Uterus (tissue), 4 donors: ENCODE results near the gene PCDHGC5. TPM values are rescaled to one million over a fixed set of nuclear protein-coding genes. Genes with fewer than 3 reads are reported as not detected.

Experiments
- DNase-seq, 2 donors: peaks; one replicate each; pipeline ENCODE4 v3.0.0-alpha.2; 2019 to 2020
- H3K27ac ChIP-seq, 2 donors: fragments of 200-600 bp; sonication (generic); 1 replicate in 1 of 2; 2 replicates in 1 of 2; pipeline ENCODE4 v1.5.1; 2016 to 2018
- H3K27me3 ChIP-seq, 2 donors: fragments of 200-600 bp; sonication (generic); one replicate each; pipeline ENCODE4 v1.5.1; 2018 to 2019; ENCODE audit warnings: control low read depth in 1 of 2
- H3K36me3 ChIP-seq, 2 donors: fragments of 200-600 bp; sonication (generic); one replicate each; pipeline ENCODE4 v1.5.1; 2019; ENCODE audit warnings: control low read depth in 1 of 2
- H3K4me1 ChIP-seq, 2 donors: fragments of 200-600 bp; sonication (generic); one replicate each; pipeline ENCODE4 v1.5.1; 2018 to 2019; ENCODE audit warnings: control low read depth in 1 of 2
- H3K4me3 ChIP-seq, 2 donors: fragments of 200-600 bp; sonication (generic); 1 replicate in 1 of 2; 2 replicates in 1 of 2; pipeline ENCODE4 v1.5.1; 2018 to 2019; ENCODE audit warnings: mild to moderate bottlenecking in 1 of 2
- H3K9me3 ChIP-seq, 2 donors: fragments of 200-600 bp; sonication (generic); one replicate each; pipeline ENCODE4 v1.5.1; 2019; ENCODE audit warnings: control low read depth in 1 of 2
- CTCF ChIP-seq, 4 experiments: fragments of 200-600 bp in 2 of 4; fragments of 450-650 bp in 2 of 4; sonication (generic) in 2 of 4; IDR thresholded peaks; one replicate each; pipeline ENCODE4 v1.5.1; 2016 to 2019; ENCODE audit warnings: antibody characterized with exemption in 4 of 4, mild to moderate bottlenecking in 2 of 4, moderate library complexity in 1 of 4
- POLR2A ChIP-seq, 2 donors: fragments of 450-650 bp; IDR thresholded peaks; one replicate each; pipeline ENCODE4 v1.6.1; 2016; ENCODE audit warnings: antibody characterized with exemption in 2 of 2, mild to moderate bottlenecking in 1 of 2, moderate library complexity in 1 of 2
- intact Hi-C: fragments of 100-400 bp; cut with DNase I; formaldehyde crosslinking; loops from one replicate; pipeline ENCODE4 v1.15.1; 2023; ENCODE audit warnings: low total_unique reads
- total RNA-seq, 4 donors: library from RNA; depleted of rRNA in 3 of 4; stranded (reverse); fragments of >200 nt in 3 of 4; gene quantifications; one replicate each; pipeline versions ENCODE4 v1.1.0 to v1.2.4, GENCODE V29; 2014 to 2023
- donor health status: DM: yes; HTN: yes; CAD: no.

PCDHGC5 gene
- 1 to 10 TPM in 3 of 4 donors, under 1 TPM in 1; under 0.01 to 7.5 (median 3.4) TPM for total RNA-seq

GRCh38 chr5:141488591-141489561, at the start of gene PCDHGC5:
PCDHGC5 (plus strand) TSS chr5:141489081; CDS start chr5:141489241, 160 bp downstream.
- peak within 1 kb of the TSS; percentile 29 to 57 for H3K27ac ChIP-seq
- H3K4me1 ChIP-seq: no peaks in the 10 kb centered on the region
- no peaks in the 10 kb centered on the region for H3K27me3 ChIP-seq
- intact Hi-C loops: no loop called here
- H3K9me3 ChIP-seq: no peaks in the 10 kb centered on the region
- peak in 1 of 2 donors; percentile 57 for DNase-seq
- no peaks in the 10 kb centered on the region for H3K36me3 ChIP-seq
- TF ChIP-seq CTCF (IDR thresholded peaks at IDR 0.05): no peak
- TF ChIP-seq POLR2A (IDR thresholded peaks at IDR 0.05): no peak
- no peak within 1 kb of the TSS for H3K4me3 ChIP-seq

- DNase-seq: no peak
- Histone ChIP-seq H3K4me3 (no peak overlapping the region), H3K27me3 (no peaks in the 10 kb centered on the region), H3K9me3 (peaks cover 0 to 55% of the 10 kb centered on the region in 2 donors), H3K36me3 (no peaks in the 10 kb centered on the region), H3K4me1 (no peaks in the 10 kb centered on the region), H3K27ac (no peak overlapping the region)
- intact Hi-C loops: no loop called here
- TF ChIP-seq POLR2A (IDR thresholded peaks at IDR 0.05): no peak
- TF ChIP-seq CTCF (IDR thresholded peaks at IDR 0.05): no peak
Observed at GRCh38 chr5:141439411-141440141, 49.3 kb upstream of the PCDHGC5 start.

GRCh38 chr5:141440341-141440740, 48.5 kb upstream of the PCDHGC5 start:
- intact Hi-C loops: no loop called here
- no peak for DNase-seq
- peaks cover 0 to 56% of the 10 kb centered on the region in 2 donors for H3K9me3 ChIP-seq
- H3K27me3 ChIP-seq: no peaks in the 10 kb centered on the region
- H3K27ac ChIP-seq: no peak overlapping the region
- no peaks in the 10 kb centered on the region for H3K36me3 ChIP-seq
- H3K4me3 ChIP-seq: no peak overlapping the region
- TF ChIP-seq POLR2A (IDR thresholded peaks at IDR 0.05) (no peak), CTCF (IDR thresholded peaks at IDR 0.05) (no peak)
- no peaks in the 10 kb centered on the region for H3K4me1 ChIP-seq

- H3K36me3 ChIP-seq: no peaks in the 10 kb centered on the region
- intact Hi-C loops: no loop called here
- no peak for DNase-seq
- no peak overlapping the region for H3K4me3 ChIP-seq
- no peaks in the 10 kb centered on the region for H3K27me3 ChIP-seq
- H3K27ac ChIP-seq: no peak overlapping the region
- TF ChIP-seq CTCF (IDR thresholded peaks at IDR 0.05) (no peak), POLR2A (IDR thresholded peaks at IDR 0.05) (no peak)
- no peaks in the 10 kb centered on the region for H3K4me1 ChIP-seq
- H3K9me3 ChIP-seq: peaks cover 0 to 46% of the 10 kb centered on the region in 2 donors
Observed at GRCh38 chr5:141441571-141442170, 47.2 kb upstream of the PCDHGC5 start.
